GM18517 (cell line): ENCODE measurements around the gene NLK.
"Not testable (repeated sequence)": the region's sequence is repeated elsewhere in the genome, so short reads cannot be mapped to it uniquely, and the experiment has no call there.

ENCODE experiments used
- ATAC-seq: cut with Tn5 transposase; IDR thresholded peaks from one replicate; pipeline ENCODE4 v1.9.1; 2021; ENCODE audit warnings: mild to moderate bottlenecking, moderate library complexity; ENCODE audit not compliant: unreplicated experiment

The NLK gene

GRCh38 chr17:28145348-28145747, 102.9 kb downstream of the NLK start:
- ATAC-seq = no peak

GRCh38 chr17:28147017-28147416, 104.5 kb downstream of the NLK start:
- no peak for ATAC-seq

- ATAC-seq = no peak
These were observed 108.5 kb downstream of the NLK start for GRCh38 chr17:28151001-28151400.

GRCh38 chr17:28154214-28154613, 111.7 kb downstream of the NLK start:
- ATAC-seq = no peak

- ATAC-seq = not testable (repeated sequence)
These were observed 112.9 kb downstream of the NLK start for GRCh38 chr17:28155405-28155804.

- ATAC-seq = no peak
These were observed 116.5 kb downstream of the NLK start for GRCh38 chr17:28159004-28159403.

- ATAC-seq = no peak
These were observed 117.4 kb downstream of the NLK start for GRCh38 chr17:28159924-28160323.

- ATAC-seq = no peak
These were observed 118.1 kb downstream of the NLK start for GRCh38 chr17:28160610-28161009.

- ATAC-seq = no peak
These were observed 118.8 kb downstream of the NLK start for GRCh38 chr17:28161311-28161710.

- ATAC-seq = no peak
These were observed 124.0 kb downstream of the NLK start for GRCh38 chr17:28166478-28166877.

- no peak for ATAC-seq
These were observed 127.3 kb downstream of the NLK start for GRCh38 chr17:28169621-28170349.

- no peak for ATAC-seq
These were observed 128.3 kb downstream of the NLK start for GRCh38 chr17:28170771-28171170.

- ATAC-seq = no peak
These were observed 130.6 kb downstream of the NLK start for GRCh38 chr17:28173031-28173561.

- no peak for ATAC-seq
These were observed 131.3 kb downstream of the NLK start for GRCh38 chr17:28173801-28174200.

GRCh38 chr17:28174352-28175046, 132.0 kb downstream of the NLK start:
- ATAC-seq = no peak

- ATAC-seq = no peak
These were observed 134.9 kb downstream of the NLK start for GRCh38 chr17:28177351-28177750.

- no peak for ATAC-seq
These were observed 136.3 kb downstream of the NLK start for GRCh38 chr17:28178800-28179199.

GRCh38 chr17:28180449-28180848, 138.0 kb downstream of the NLK start:
- ATAC-seq = no peak

GRCh38 chr17:28181568-28181967, 139.1 kb downstream of the NLK start:
- no peak for ATAC-seq

- ATAC-seq = no peak
These were observed 140.1 kb downstream of the NLK start for GRCh38 chr17:28182559-28182958.

GRCh38 chr17:28185658-28186057, 143.2 kb downstream of the NLK start:
- ATAC-seq = no peak

GRCh38 chr17:28186472-28186871, 144.0 kb downstream of the NLK start:
- not testable (repeated sequence) for ATAC-seq
